ENCODE measurements around the gene FAM221B. TPM values are rescaled to one million over a fixed set of nuclear protein-coding genes. Genes with fewer than 3 reads are reported as not detected.

The FAM221B gene
- total and polyA plus RNA-seq, 9 of the 15 experiments (the other 6 are each of a cell fraction or from before 2014, with no cell fraction given), result 0.01 TPM; not detected in 8

DNA sequence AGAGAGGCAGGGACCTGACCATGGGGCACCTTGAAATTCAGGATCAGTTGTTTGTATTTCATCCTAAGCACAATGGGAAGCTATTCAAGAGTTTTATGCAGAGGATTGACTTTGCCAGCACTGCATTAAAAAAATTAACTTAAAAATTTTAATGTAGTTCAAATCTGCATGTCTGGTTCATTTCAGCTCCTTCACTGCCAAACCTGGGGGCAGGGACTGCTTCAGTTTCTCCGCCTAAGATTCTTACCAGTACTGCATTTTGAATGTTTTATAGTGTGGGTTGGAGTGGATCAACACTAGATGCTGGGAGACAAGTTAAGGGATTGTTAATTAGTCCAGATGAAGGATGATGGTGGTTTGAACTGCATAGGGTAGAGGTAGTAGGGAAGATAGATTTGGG, 58.8 kb downstream of the FAM221B start:
- ATAC-seq, result no peak
- in situ Hi-C loops (cut with MboI), result no loop called here
- no peak overlapping the region for H3K4me3 ChIP-seq
- H3K9ac ChIP-seq (ENCODE audit: insufficient read depth in 1 of 2, low read depth in 2 of 2, low read length in 2 of 2), result no peak overlapping the region
- H3K4me1 ChIP-seq (replicated peaks in 1 of 2; ENCODE audit: control insufficient read depth in 2 of 2, insufficient read depth in 2 of 2, low read length in 2 of 2), result peaks cover 6 to 7% of the 10 kb centered on the region in 2 experiments; a peak in 3 of 5 replicates
- 70% methylated on average over 1 of the region's 1 CpG for WGBS (ENCODE audit: insufficient coverage, low coverage, missing lambda C conversion rate)
- no peak overlapping the region for H3K27ac ChIP-seq (ENCODE audit: extremely low read depth, low read depth, low read length)
- peaks cover 14% of the 10 kb centered on the region for H3K79me2 ChIP-seq (ENCODE audit: control insufficient read depth, insufficient read depth, low read length)
- H3K9me3 ChIP-seq (replicated peaks; ENCODE audit: control insufficient read depth, insufficient read depth, low read depth, low read length), result no peaks in the 10 kb centered on the region
- H3K9me1 ChIP-seq (ENCODE audit: control insufficient read depth, insufficient read depth, low read length), result no peaks in the 10 kb centered on the region
- H3K4me2 ChIP-seq (ENCODE audit: insufficient read depth, low read length), result no peak overlapping the region
- DNase-seq (ENCODE audit: extremely low read depth in 1 of 4, low spot score in 3 of 4), result no peak
- intact Hi-C loops (cut with micrococcal nuclease), result no loop called here
- no peaks in the 10 kb centered on the region for H4K20me1 ChIP-seq (replicated peaks; ENCODE audit: control insufficient read depth, insufficient read depth, low read length)
- ChIA-PET CTCF (ENCODE audit: low intra/inter-chr PET ratio) (no interaction called here), POLR2A (interaction anchor here (1.3 kb wide), 1 partner anchor 9 kb away, joined by 5 read pairs; no protein-coding TSS in a partner anchor)
- BruUV-seq (replicated peaks), result no TSS peak
- H3K36me3 ChIP-seq (ENCODE audit: control insufficient read depth, insufficient read depth, low read length), result 0 out of 3 replicates have a peak, but pooled peaks cover 4% of the 10 kb centered on the region
- FAIRE-seq, result no peak
- no peaks in the 10 kb centered on the region for H3K27me3 ChIP-seq (ENCODE audit: control insufficient read depth in 2 of 2, insufficient read depth in 2 of 2, low read length in 2 of 2)
- H2AFZ ChIP-seq (ENCODE audit: low read depth, low read length), result no peak overlapping the region
- no peak for TF ChIP-seq ADNP (tag; IDR thresholded peaks at IDR 0.05)
- TF ChIP-seq, protein P1, sequence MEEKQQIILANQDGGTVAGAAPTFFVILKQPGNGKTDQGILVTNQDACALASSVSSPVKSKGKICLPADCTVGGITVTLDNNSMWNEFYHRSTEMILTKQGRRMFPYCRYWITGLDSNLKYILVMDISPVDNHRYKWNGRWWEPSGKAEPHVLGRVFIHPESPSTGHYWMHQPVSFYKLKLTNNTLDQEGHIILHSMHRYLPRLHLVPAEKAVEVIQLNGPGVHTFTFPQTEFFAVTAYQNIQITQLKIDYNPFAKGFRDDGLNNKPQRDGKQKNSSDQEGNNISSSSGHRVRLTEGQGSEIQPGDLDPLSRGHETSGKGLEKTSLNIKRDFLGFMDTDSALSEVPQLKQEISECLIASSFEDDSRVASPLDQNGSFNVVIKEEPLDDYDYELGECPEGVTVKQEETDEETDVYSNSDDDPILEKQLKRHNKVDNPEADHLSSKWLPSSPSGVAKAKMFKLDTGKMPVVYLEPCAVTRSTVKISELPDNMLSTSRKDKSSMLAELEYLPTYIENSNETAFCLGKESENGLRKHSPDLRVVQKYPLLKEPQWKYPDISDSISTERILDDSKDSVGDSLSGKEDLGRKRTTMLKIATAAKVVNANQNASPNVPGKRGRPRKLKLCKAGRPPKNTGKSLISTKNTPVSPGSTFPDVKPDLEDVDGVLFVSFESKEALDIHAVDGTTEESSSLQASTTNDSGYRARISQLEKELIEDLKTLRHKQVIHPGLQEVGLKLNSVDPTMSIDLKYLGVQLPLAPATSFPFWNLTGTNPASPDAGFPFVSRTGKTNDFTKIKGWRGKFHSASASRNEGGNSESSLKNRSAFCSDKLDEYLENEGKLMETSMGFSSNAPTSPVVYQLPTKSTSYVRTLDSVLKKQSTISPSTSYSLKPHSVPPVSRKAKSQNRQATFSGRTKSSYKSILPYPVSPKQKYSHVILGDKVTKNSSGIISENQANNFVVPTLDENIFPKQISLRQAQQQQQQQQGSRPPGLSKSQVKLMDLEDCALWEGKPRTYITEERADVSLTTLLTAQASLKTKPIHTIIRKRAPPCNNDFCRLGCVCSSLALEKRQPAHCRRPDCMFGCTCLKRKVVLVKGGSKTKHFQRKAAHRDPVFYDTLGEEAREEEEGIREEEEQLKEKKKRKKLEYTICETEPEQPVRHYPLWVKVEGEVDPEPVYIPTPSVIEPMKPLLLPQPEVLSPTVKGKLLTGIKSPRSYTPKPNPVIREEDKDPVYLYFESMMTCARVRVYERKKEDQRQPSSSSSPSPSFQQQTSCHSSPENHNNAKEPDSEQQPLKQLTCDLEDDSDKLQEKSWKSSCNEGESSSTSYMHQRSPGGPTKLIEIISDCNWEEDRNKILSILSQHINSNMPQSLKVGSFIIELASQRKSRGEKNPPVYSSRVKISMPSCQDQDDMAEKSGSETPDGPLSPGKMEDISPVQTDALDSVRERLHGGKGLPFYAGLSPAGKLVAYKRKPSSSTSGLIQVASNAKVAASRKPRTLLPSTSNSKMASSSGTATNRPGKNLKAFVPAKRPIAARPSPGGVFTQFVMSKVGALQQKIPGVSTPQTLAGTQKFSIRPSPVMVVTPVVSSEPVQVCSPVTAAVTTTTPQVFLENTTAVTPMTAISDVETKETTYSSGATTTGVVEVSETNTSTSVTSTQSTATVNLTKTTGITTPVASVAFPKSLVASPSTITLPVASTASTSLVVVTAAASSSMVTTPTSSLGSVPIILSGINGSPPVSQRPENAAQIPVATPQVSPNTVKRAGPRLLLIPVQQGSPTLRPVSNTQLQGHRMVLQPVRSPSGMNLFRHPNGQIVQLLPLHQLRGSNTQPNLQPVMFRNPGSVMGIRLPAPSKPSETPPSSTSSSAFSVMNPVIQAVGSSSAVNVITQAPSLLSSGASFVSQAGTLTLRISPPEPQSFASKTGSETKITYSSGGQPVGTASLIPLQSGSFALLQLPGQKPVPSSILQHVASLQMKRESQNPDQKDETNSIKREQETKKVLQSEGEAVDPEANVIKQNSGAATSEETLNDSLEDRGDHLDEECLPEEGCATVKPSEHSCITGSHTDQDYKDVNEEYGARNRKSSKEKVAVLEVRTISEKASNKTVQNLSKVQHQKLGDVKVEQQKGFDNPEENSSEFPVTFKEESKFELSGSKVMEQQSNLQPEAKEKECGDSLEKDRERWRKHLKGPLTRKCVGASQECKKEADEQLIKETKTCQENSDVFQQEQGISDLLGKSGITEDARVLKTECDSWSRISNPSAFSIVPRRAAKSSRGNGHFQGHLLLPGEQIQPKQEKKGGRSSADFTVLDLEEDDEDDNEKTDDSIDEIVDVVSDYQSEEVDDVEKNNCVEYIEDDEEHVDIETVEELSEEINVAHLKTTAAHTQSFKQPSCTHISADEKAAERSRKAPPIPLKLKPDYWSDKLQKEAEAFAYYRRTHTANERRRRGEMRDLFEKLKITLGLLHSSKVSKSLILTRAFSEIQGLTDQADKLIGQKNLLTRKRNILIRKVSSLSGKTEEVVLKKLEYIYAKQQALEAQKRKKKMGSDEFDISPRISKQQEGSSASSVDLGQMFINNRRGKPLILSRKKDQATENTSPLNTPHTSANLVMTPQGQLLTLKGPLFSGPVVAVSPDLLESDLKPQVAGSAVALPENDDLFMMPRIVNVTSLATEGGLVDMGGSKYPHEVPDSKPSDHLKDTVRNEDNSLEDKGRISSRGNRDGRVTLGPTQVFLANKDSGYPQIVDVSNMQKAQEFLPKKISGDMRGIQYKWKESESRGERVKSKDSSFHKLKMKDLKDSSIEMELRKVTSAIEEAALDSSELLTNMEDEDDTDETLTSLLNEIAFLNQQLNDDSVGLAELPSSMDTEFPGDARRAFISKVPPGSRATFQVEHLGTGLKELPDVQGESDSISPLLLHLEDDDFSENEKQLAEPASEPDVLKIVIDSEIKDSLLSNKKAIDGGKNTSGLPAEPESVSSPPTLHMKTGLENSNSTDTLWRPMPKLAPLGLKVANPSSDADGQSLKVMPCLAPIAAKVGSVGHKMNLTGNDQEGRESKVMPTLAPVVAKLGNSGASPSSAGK (IDR thresholded peaks at IDR 0.05), result no peak
- TF ChIP-seq NCOA1 (IDR thresholded peaks at IDR 0.05; ENCODE audit: low read depth), result no peak
- TF ChIP-seq, protein P2, sequence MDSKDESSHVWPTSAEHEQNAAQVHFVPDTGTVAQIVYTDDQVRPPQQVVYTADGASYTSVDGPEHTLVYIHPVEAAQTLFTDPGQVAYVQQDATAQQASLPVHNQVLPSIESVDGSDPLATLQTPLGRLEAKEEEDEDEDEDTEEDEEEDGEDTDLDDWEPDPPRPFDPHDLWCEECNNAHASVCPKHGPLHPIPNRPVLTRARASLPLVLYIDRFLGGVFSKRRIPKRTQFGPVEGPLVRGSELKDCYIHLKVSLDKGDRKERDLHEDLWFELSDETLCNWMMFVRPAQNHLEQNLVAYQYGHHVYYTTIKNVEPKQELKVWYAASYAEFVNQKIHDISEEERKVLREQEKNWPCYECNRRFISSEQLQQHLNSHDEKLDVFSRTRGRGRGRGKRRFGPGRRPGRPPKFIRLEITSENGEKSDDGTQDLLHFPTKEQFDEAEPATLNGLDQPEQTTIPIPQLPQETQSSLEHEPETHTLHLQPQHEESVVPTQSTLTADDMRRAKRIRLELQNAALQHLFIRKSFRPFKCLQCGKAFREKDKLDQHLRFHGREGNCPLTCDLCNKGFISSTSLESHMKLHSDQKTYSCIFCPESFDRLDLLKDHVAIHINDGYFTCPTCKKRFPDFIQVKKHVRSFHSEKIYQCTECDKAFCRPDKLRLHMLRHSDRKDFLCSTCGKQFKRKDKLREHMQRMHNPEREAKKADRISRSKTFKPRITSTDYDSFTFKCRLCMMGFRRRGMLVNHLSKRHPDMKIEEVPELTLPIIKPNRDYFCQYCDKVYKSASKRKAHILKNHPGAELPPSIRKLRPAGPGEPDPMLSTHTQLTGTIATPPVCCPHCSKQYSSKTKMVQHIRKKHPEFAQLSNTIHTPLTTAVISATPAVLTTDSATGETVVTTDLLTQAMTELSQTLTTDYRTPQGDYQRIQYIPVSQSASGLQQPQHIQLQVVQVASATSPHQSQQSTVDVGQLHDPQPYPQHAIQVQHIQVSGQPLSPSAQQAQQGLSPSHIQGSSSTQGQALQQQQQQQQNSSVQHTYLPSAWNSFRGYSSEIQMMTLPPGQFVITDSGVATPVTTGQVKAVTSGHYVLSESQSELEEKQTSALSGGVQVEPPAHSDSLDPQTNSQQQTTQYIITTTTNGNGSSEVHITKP (IDR thresholded peaks at IDR 0.05; ENCODE audit: partially characterized antibody), result no peak
- no peak for TF ChIP-seq MAFG (tag; conservative IDR thresholded peaks at IDR 0.05)
- TF ChIP-seq RBFOX2 (IDR thresholded peaks at IDR 0.05; ENCODE audit: low read depth, low read length), result no peak
- no peak for TF ChIP-seq MEF2D (tag; conservative IDR thresholded peaks at IDR 0.05; ENCODE audit: low read depth)
- no peak for TF ChIP-seq HSF4 (CRISPR knock-in tag; IDR thresholded peaks at IDR 0.05; ENCODE audit: borderline replicate concordance)

Data from K562 (cell line).